GM12874 (cell line): Measurements from ENCODE around the gene S100A4.

Experiments
- TF ChIP-seq, protein P1 (sequence below): IDR thresholded peaks from 2 replicates; pipeline ENCODE4 v1.5.1; 2011; ENCODE audit warnings: low read depth, mild to moderate bottlenecking, control low read depth, low read length, moderate library complexity; ENCODE audit not compliant: insufficient read depth

The S100A4 gene

DNA sequence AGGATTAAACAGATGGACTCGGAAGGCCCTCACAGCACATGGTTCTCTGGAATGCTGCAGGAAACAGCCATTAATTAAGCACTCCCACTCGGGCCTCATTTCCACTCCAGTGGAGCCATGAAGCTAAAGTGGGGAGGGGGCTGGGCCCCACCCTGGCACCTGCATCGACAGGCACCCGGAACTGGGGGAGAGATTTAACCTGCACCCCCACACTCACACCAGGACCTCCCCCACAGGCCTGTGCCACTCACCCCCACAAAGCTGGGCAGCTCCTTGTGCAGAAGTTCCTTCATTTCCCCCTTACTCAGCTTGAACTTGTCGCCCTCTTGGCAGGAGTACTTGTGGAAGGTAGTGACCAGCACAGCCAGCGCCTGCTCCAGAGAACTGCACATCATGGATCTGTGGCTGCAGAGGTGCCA lies 17.9 kb upstream of the S100A4 start:
- TF ChIP-seq, protein P1, sequence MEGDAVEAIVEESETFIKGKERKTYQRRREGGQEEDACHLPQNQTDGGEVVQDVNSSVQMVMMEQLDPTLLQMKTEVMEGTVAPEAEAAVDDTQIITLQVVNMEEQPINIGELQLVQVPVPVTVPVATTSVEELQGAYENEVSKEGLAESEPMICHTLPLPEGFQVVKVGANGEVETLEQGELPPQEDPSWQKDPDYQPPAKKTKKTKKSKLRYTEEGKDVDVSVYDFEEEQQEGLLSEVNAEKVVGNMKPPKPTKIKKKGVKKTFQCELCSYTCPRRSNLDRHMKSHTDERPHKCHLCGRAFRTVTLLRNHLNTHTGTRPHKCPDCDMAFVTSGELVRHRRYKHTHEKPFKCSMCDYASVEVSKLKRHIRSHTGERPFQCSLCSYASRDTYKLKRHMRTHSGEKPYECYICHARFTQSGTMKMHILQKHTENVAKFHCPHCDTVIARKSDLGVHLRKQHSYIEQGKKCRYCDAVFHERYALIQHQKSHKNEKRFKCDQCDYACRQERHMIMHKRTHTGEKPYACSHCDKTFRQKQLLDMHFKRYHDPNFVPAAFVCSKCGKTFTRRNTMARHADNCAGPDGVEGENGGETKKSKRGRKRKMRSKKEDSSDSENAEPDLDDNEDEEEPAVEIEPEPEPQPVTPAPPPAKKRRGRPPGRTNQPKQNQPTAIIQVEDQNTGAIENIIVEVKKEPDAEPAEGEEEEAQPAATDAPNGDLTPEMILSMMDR, result no peak

DNA sequence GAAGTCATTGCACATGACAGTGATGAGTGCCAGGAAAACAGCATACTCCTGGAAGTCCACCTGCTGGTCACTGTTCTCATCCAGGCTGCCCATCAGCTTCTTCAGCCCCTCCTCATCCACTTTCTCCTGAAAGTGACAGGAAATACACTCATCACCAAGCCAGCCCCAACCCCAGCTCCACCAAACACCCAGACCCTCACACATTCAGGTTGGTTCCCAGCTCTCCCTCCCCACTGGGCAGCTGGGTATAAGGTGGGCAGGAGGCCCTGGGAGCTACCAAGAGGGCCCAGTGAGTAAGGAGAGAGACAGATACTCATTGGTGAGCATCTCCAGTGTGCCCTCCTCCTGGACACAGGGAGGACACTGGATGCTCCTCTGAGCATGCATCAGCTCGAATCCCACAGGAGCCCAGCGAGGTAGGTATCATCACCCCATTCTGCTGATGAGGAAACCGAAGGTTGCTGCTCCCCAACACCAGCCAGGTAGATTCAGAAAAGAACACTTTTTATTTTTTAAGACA lies 15.9 kb upstream of the S100A4 start:
- TF ChIP-seq, protein P1, result no peak

DNA sequence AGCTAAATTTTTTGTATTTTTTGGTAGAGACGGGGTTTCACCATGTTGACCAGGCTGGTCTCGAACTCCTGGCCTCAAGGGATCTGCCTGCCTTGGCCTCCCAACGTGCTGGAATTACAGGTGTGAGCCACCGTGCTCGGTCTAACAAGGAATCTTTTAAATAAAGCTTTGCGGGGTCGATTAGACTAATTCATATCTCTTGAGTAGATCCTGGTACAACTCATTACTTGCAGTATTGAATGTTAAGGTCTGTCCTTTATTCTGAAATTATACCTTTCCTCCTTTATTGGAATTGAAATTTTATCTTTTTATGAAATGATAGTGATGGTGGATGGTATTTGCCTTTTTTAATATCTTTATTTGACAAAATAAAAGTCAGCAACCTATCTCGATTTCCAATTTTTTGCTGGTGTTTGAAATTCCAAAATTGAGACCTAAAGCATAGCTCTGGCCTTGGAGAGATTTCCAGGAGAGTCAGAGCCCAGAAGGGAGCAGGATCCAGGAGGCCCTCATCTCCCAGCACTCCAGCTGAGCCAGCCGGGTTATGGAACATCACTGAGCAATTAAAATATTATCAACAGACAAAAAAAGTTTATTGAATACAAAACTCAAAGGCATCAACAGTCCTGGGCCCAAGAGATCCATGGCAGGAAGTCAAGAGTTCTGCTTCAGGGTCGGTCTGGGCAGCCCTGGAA lies 15.3 kb upstream of the S100A4 start:
- TF ChIP-seq, protein P1, result no peak

DNA sequence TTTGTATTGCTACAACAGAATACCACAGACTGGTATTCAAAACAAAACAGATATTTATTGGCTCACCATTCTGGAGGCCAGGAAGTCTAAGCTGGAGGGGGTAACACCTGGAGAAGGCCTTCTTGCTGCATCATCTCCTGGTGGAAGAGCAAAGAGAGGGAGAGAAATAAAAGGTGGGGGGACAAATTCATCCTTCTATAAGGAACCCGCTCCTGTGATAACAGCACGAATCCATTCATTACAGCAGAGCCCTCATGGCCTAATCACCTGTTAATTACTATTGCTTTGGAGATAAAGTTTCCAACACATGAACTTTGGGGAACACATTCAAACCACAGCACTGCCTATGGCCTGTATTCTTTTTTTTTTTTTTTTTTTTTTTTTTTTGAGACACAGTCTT lies 14.6 kb upstream of the S100A4 start:
- TF ChIP-seq, protein P1, result no peak

DNA sequence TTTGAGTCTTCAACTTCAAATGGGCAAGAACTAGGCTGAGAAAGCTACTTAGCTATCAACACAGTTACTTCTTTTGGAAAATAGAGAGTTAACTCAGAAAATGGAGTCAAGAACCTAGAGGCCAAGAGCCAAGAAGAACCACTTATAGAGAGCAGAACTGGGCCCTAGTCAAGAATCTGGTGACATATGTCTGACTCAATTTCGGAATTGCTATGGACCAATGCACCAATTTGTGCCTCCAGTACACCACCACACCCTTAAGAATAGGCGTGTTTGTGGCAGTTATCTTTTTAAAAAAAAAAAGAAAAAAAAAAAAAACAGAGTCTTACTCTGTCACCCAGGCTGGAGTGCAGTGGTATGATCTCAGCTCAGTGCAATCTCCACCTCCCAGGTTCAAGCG lies 12.3 kb upstream of the S100A4 start:
- TF ChIP-seq, protein P1, result no peak

DNA sequence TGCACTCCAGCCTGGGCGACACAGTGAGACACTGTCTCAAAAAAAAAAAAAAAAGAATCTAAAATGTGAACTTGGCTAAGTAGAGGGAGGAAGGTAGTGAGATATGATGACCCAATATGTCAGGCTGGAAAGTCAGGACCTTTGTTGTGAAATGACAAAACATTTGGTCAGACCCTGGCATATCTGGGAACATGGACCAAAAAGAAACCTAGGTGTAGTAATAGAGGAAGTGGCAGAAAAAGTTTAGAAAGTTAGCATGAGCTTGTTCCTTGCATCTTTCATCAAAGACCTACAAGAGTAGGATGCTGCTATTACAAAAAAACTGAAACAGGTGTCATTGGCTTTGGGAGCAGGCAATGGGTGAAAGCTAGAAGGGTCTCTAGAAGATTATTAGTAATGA lies 10.7 kb upstream of the S100A4 start:
- TF ChIP-seq, protein P1, result no peak

DNA sequence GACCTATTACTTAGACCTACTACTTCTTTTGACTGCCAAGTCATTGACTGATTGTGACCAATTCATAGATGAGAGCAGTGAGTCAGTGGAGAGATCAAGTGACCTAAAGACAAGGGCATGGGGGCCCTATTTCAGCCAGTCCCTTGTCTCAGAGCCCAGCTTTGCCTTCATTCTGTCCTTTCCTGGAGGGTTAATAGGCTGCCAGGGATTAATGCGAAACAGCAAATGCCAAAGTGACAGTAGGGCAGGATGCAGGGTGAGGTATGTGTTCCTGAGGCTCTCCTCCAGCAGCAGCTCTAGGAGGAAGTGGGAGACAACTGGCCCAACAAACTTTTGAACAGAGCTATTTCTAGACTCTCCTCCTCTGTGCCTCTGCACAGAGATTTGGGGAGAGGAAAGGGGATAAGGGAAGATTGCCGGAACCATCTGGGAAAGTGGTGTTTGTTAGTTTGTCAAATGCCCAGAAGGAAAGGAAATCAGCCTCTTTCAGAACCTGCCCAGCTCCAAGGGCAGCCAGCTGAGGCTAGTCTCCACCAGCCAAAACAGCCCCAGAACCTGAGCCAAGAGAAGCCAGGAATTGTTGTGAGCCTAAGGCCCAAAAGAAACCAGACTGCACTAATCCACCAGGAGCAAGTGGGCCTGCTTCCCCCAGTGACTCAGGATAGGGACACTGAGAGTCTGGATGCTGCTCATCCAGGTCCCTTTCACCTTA lies 8.4 kb upstream of the S100A4 start:
- TF ChIP-seq, protein P1, result no peak
